Osteoblast (primary cell): ENCODE measurements around the gene CDK15. TPM values are rescaled to one million over a fixed set of nuclear protein-coding genes. Genes with fewer than 3 reads are reported as not detected.
"Not testable (repeated sequence)": the region's sequence is repeated elsewhere in the genome, so short reads cannot be mapped to it uniquely, and the experiment has no call there.

ENCODE experiments used
- DNase-seq: peaks from one replicate; pipeline ENCODE4 v3.0.0; 2011; ENCODE audit warnings: low spot score, mixed read lengths; ENCODE audit not compliant: insufficient read length; ENCODE audit errors: missing footprints
- H2AFZ ChIP-seq: 2 replicates; pipeline ENCODE4 v1.6.0; 2011; ENCODE audit warnings: mild to moderate bottlenecking, low read length
- H3K27ac ChIP-seq: 2 replicates; pipeline ENCODE4 v1.5.1; 2011; ENCODE audit warnings: mild to moderate bottlenecking, low read depth, low read length, moderate library complexity
- H3K27me3 ChIP-seq: 2 replicates; pipeline ENCODE4 v1.6.0; 2012; ENCODE audit warnings: mild to moderate bottlenecking, control low read depth, inconsistent platforms, low read length, moderate library complexity; ENCODE audit not compliant: insufficient read depth
- H3K36me3 ChIP-seq: 2 replicates; pipeline ENCODE4 v1.5.1; 2011; ENCODE audit warnings: mild to moderate bottlenecking, low read length, control low read depth, moderate library complexity; ENCODE audit not compliant: insufficient read depth
- H3K4me1 ChIP-seq: 2 replicates; pipeline ENCODE4 v1.5.1; 2011; ENCODE audit warnings: mild to moderate bottlenecking, low read length, control low read depth, moderate library complexity; ENCODE audit not compliant: insufficient read depth
- H3K4me2 ChIP-seq: 2 replicates; pipeline ENCODE4 v1.6.0; 2011; ENCODE audit warnings: mild to moderate bottlenecking, low read length; ENCODE audit not compliant: insufficient read depth
- H3K4me3 ChIP-seq: fragments of 200-600 bp; sonication (generic); 3 replicates; pipeline ENCODE4 v1.5.1; 2012; ENCODE audit warnings: mild to moderate bottlenecking, low read length, inconsistent platforms; ENCODE audit not compliant: insufficient read depth
- H3K79me2 ChIP-seq: 2 replicates; pipeline ENCODE4 v1.6.0; 2012; ENCODE audit warnings: mild to moderate bottlenecking, low read length, control low read depth, inconsistent platforms; ENCODE audit not compliant: insufficient read depth
- H3K9me3 ChIP-seq: 2 replicates; pipeline ENCODE4 v1.5.1; 2011; ENCODE audit warnings: low read depth, low read length, control low read depth
- H4K20me1 ChIP-seq: 2 replicates; pipeline ENCODE4 v1.6.0; 2012; ENCODE audit warnings: mild to moderate bottlenecking, low read length, control low read depth; ENCODE audit not compliant: insufficient read depth
- total RNA-seq: library from RNA; depleted of rRNA; stranded (reverse); fragments of >200 nt; gene quantifications from 2 replicates; pipeline ENCODE4 v1.2.3, GENCODE V29; 2012
- TF ChIP-seq, protein P1 (sequence below): IDR thresholded peaks from 2 replicates; pipeline ENCODE4 v1.5.1; 2011; ENCODE audit warnings: mild to moderate bottlenecking, low read depth, low read length, moderate library complexity; ENCODE audit errors: extremely low read depth

The CDK15 gene
- total RNA-seq, 1 donor: 4.7 TPM

GRCh38 chr2:201797175-201797840, 9.0 kb upstream of the CDK15 start:
- no peaks in the 10 kb centered on the region for H3K9me3 ChIP-seq
- no peaks in the 10 kb centered on the region for H3K79me2 ChIP-seq
- no peaks in the 10 kb centered on the region for H3K27me3 ChIP-seq
- peaks cover 35% of the 10 kb centered on the region for H3K4me1 ChIP-seq
- no peaks in the 10 kb centered on the region for H3K36me3 ChIP-seq
- TF ChIP-seq, protein P1, sequence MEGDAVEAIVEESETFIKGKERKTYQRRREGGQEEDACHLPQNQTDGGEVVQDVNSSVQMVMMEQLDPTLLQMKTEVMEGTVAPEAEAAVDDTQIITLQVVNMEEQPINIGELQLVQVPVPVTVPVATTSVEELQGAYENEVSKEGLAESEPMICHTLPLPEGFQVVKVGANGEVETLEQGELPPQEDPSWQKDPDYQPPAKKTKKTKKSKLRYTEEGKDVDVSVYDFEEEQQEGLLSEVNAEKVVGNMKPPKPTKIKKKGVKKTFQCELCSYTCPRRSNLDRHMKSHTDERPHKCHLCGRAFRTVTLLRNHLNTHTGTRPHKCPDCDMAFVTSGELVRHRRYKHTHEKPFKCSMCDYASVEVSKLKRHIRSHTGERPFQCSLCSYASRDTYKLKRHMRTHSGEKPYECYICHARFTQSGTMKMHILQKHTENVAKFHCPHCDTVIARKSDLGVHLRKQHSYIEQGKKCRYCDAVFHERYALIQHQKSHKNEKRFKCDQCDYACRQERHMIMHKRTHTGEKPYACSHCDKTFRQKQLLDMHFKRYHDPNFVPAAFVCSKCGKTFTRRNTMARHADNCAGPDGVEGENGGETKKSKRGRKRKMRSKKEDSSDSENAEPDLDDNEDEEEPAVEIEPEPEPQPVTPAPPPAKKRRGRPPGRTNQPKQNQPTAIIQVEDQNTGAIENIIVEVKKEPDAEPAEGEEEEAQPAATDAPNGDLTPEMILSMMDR: no peak
- no peaks in the 10 kb centered on the region for H4K20me1 ChIP-seq
- DNase-seq: peak; percentile 58
- H2AFZ ChIP-seq: no peak overlapping the region
- H3K4me3 ChIP-seq: no peak overlapping the region
- peak overlapping the region; percentile 100 for H3K27ac ChIP-seq
- H3K4me2 ChIP-seq: peak overlapping the region; percentile 84

- no peak overlapping the region for H2AFZ ChIP-seq
- TF ChIP-seq, protein P1: no peak
These were observed 8.0 kb upstream of the CDK15 start for GRCh38 chr2:201798252-201798913.

GRCh38 chr2:201798914-201799285, 7.4 kb upstream of the CDK15 start:
- H3K4me1 ChIP-seq: peaks cover 35% of the 10 kb centered on the region
- H3K4me2 ChIP-seq: peak overlapping the region; percentile 84
- TF ChIP-seq, protein P1: peak; percentile 72
- H3K27ac ChIP-seq: peak overlapping the region; percentile 100
- not testable (repeated sequence) for H3K4me3 ChIP-seq, H4K20me1 ChIP-seq, H2AFZ ChIP-seq, H3K36me3 ChIP-seq, DNase-seq, H3K9me3 ChIP-seq, H3K79me2 ChIP-seq, H3K27me3 ChIP-seq

More at GRCh38 chr2:201798252-201798913, 8.0 kb upstream of the CDK15 start:
- no peaks in the 10 kb centered on the region for H4K20me1 ChIP-seq
- peak; percentile 65 for DNase-seq
- peak overlapping the region; percentile 84 for H3K4me2 ChIP-seq
- peak overlapping the region; percentile 100 for H3K27ac ChIP-seq
- H3K36me3 ChIP-seq: no peaks in the 10 kb centered on the region
- no peaks in the 10 kb centered on the region for H3K9me3 ChIP-seq
- H3K27me3 ChIP-seq: no peaks in the 10 kb centered on the region
- H3K79me2 ChIP-seq: no peaks in the 10 kb centered on the region
- H3K4me3 ChIP-seq: no peak overlapping the region
- peaks cover 35% of the 10 kb centered on the region for H3K4me1 ChIP-seq

GRCh38 chr2:201807452-201807999, 1.2 kb downstream of the CDK15 start:
- TF ChIP-seq, protein P1: no peak
- Histone ChIP-seq H2AFZ (peak overlapping the region; percentile 64), H3K4me3 (peak overlapping the region; percentile 31), H4K20me1 (no peaks in the 10 kb centered on the region), H3K27ac (peak overlapping the region; percentile 86), H3K36me3 (no peaks in the 10 kb centered on the region), H3K79me2 (no peaks in the 10 kb centered on the region), H3K4me2 (peak overlapping the region; percentile 82), H3K9me3 (no peaks in the 10 kb centered on the region), H3K4me1 (peaks cover 28% of the 10 kb centered on the region), H3K27me3 (no peaks in the 10 kb centered on the region)
- DNase-seq: peak; percentile 90
